Adipocyte (in vitro differentiated cells): ENCODE results near the gene PELO.

Experiments
- DNase-seq: peaks from one replicate; pipeline ENCODE4 v3.0.0-alpha.2; 2015; ENCODE audit warnings: low read depth
- H3K27me3 ChIP-seq: replicated peaks from 2 replicates; pipeline ENCODE4 v1.7.0; 2013; ENCODE audit warnings: mild to moderate bottlenecking, low read length, moderate library complexity; ENCODE audit not compliant: control insufficient read depth, insufficient read depth
- H3K36me3 ChIP-seq: 2 replicates; pipeline ENCODE4 v1.7.0; 2013; ENCODE audit warnings: low read length, mild to moderate bottlenecking, moderate library complexity; ENCODE audit not compliant: control insufficient read depth, insufficient read depth, severe bottlenecking
- H3K4me1 ChIP-seq: 2 replicates; pipeline ENCODE4 v1.7.0; 2013; ENCODE audit warnings: mild to moderate bottlenecking, low read length, moderate library complexity; ENCODE audit not compliant: control insufficient read depth, insufficient read depth
- H3K4me3 ChIP-seq: 2 replicates; pipeline ENCODE4 v1.7.0; 2013; ENCODE audit warnings: mild to moderate bottlenecking, low read length, moderate library complexity
- H3K9ac ChIP-seq: 2 replicates; pipeline ENCODE4 v1.7.0; 2013; ENCODE audit warnings: mild to moderate bottlenecking, low read length, moderate library complexity
- H3K9me3 ChIP-seq: 2 replicates; pipeline ENCODE4 v1.7.0; 2013; ENCODE audit warnings: mild to moderate bottlenecking, low read length, moderate library complexity; ENCODE audit not compliant: control insufficient read depth

Gene PELO

GRCh38 chr5:52773342-52773741 is 14.4 kb upstream of the PELO start:
- no peak for DNase-seq

GRCh38 chr5:52774005-52774410 is 13.7 kb upstream of the PELO start:
- Histone ChIP-seq H3K9me3 (no peaks in the 10 kb centered on the region), H3K27me3 (no peaks in the 10 kb centered on the region), H3K4me1 (peaks cover 8% of the 10 kb centered on the region), H3K9ac (no peak overlapping the region), H3K36me3 (no peaks in the 10 kb centered on the region), H3K4me3 (no peak overlapping the region)
- DNase-seq = no peak

More at GRCh38 chr5:52773342-52773741, 14.4 kb upstream of the PELO start:
- H3K4me1 ChIP-seq = peaks cover 8% of the 10 kb centered on the region
- H3K36me3 ChIP-seq = no peaks in the 10 kb centered on the region
- no peaks in the 10 kb centered on the region for H3K9me3 ChIP-seq
- no peak overlapping the region for H3K4me3 ChIP-seq
- no peaks in the 10 kb centered on the region for H3K27me3 ChIP-seq
- H3K9ac ChIP-seq = no peak overlapping the region

GRCh38 chr5:52776116-52776515 is 11.6 kb upstream of the PELO start:
- Histone ChIP-seq H3K9ac (no peak overlapping the region), H3K4me1 (peaks cover 8% of the 10 kb centered on the region), H3K9me3 (no peaks in the 10 kb centered on the region), H3K27me3 (no peaks in the 10 kb centered on the region), H3K4me3 (no peak overlapping the region), H3K36me3 (no peaks in the 10 kb centered on the region)
- DNase-seq = no peak

- peaks cover 8% of the 10 kb centered on the region for H3K4me1 ChIP-seq
- H3K4me3 ChIP-seq = no peak overlapping the region
- no peaks in the 10 kb centered on the region for H3K36me3 ChIP-seq
- H3K9ac ChIP-seq = no peak overlapping the region
- no peaks in the 10 kb centered on the region for H3K27me3 ChIP-seq
- no peaks in the 10 kb centered on the region for H3K9me3 ChIP-seq
- no peak for DNase-seq
Observed at GRCh38 chr5:52777186-52777585, 10.5 kb upstream of the PELO start.

GRCh38 chr5:52778781-52779180 is 8.9 kb upstream of the PELO start:
- Histone ChIP-seq H3K27me3 (no peaks in the 10 kb centered on the region), H3K4me1 (peaks cover 15% of the 10 kb centered on the region)

GRCh38 chr5:52779213-52779612 is 8.5 kb upstream of the PELO start:
- no peaks in the 10 kb centered on the region for H3K9me3 ChIP-seq
- H3K9ac ChIP-seq = no peak overlapping the region
- no peaks in the 10 kb centered on the region for H3K36me3 ChIP-seq
- no peak for DNase-seq
- no peaks in the 10 kb centered on the region for H3K27me3 ChIP-seq
- peaks cover 11% of the 10 kb centered on the region for H3K4me1 ChIP-seq
- no peak overlapping the region for H3K4me3 ChIP-seq

More at GRCh38 chr5:52778781-52779180, 8.9 kb upstream of the PELO start:
- no peaks in the 10 kb centered on the region for H3K36me3 ChIP-seq
- H3K9ac ChIP-seq = no peak overlapping the region
- H3K4me3 ChIP-seq = no peak overlapping the region
- no peaks in the 10 kb centered on the region for H3K9me3 ChIP-seq
- no peak for DNase-seq

- DNase-seq = peak; percentile 79
- no peak overlapping the region for H3K4me3 ChIP-seq
- H3K9ac ChIP-seq = no peak overlapping the region
- H3K4me1 ChIP-seq = peaks cover 17% of the 10 kb centered on the region
- H3K36me3 ChIP-seq = no peaks in the 10 kb centered on the region
- no peaks in the 10 kb centered on the region for H3K27me3 ChIP-seq
- no peaks in the 10 kb centered on the region for H3K9me3 ChIP-seq
Observed at GRCh38 chr5:52783226-52783959, 4.3 kb upstream of the PELO start.

GRCh38 chr5:52784737-52785136 is 3.0 kb upstream of the PELO start:
- Histone ChIP-seq H3K9ac (no peak overlapping the region), H3K9me3 (no peaks in the 10 kb centered on the region), H3K36me3 (no peaks in the 10 kb centered on the region), H3K4me3 (no peak overlapping the region), H3K27me3 (no peaks in the 10 kb centered on the region), H3K4me1 (peaks cover 30% of the 10 kb centered on the region)
- no peak for DNase-seq

- no peak overlapping the region for H3K9ac ChIP-seq
- DNase-seq = no peak
- H3K36me3 ChIP-seq = no peaks in the 10 kb centered on the region
- no peak overlapping the region for H3K4me3 ChIP-seq
- H3K27me3 ChIP-seq = no peaks in the 10 kb centered on the region
- H3K9me3 ChIP-seq = no peaks in the 10 kb centered on the region
- H3K4me1 ChIP-seq = peaks cover 35% of the 10 kb centered on the region
Observed at GRCh38 chr5:52786391-52786790, 1.3 kb upstream of the PELO start.

- Histone ChIP-seq H3K4me3 (peak overlapping the region; percentile 91), H3K4me1 (peaks cover 35% of the 10 kb centered on the region), H3K9me3 (no peaks in the 10 kb centered on the region), H3K9ac (peak overlapping the region; percentile 85), H3K36me3 (no peaks in the 10 kb centered on the region), H3K27me3 (no peaks in the 10 kb centered on the region)
- DNase-seq = peak; percentile 52
Observed at GRCh38 chr5:52786949-52787599, 642 bp upstream of the PELO start.

- Histone ChIP-seq H3K4me3 (peak overlapping the region; percentile 91), H3K36me3 (no peaks in the 10 kb centered on the region), H3K9ac (peak overlapping the region; percentile 85), H3K4me1 (peaks cover 30% of the 10 kb centered on the region), H3K9me3 (no peaks in the 10 kb centered on the region), H3K27me3 (no peaks in the 10 kb centered on the region)
- DNase-seq = no peak
Observed at GRCh38 chr5:52788505-52788821, 747 bp downstream of the PELO start.
